HCT116 (cell line): ENCODE results near the gene MYO7B. TPM values are rescaled to one million over a fixed set of nuclear protein-coding genes. Genes with fewer than 3 reads are reported as not detected.

Experiments used
- ATAC-seq: fragments of 200-7000 bp; cut with Tn5 transposase; 2 replicates; pipeline ENCODE4 v1.9.1; 2020; ENCODE audit warnings: mild to moderate bottlenecking, moderate library complexity
- BruUV-seq: library from RNA; stranded (reverse); fragments of 400-500 nt; replicated peaks from 2 replicates; lab custom pipeline; 2021; lab: Mats Ljungman, UMichigan
- CTCF ChIA-PET: fragments of 300-600 bp; sonication (Branson Sonifier 250); formaldehyde crosslinking; loops from one replicate; lab custom pipeline; 2021; ENCODE audit warnings: antibody characterized with exemption; lab: Charles Lee
- POLR2A ChIA-PET: fragments of 300-600, 350-600 bp; sonication (Branson Sonifier 250); formaldehyde crosslinking; loops from one replicate; lab custom pipeline; 2021; ENCODE audit warnings: antibody characterized with exemption; lab: Charles Lee
- RAD21 ChIA-PET, 2 experiments: fragments of 300-600 bp; sonication (Branson Sonifier 250); formaldehyde crosslinking; loops; one replicate each; lab custom pipeline; 2023; ENCODE audit warnings: low total read pairs in 2 of 2; ENCODE audit not compliant: uncharacterized antibody in 2 of 2, unreplicated experiment in 2 of 2, low non-redundant PET in 1 of 2; lab: Charles Lee
- DNase-seq: peaks from one replicate; pipeline ENCODE4 v3.0.0-alpha.2; 2010; ENCODE audit warnings: low read depth, low spot score
- H2AFZ ChIP-seq: fragments of 200-600 bp; shearing (Covaris generic), sonication (generic); 2 replicates; pipeline ENCODE4 v1.6.1; 2017; ENCODE audit warnings: low read depth, mixed run types, mixed read lengths, antibody characterized with exemption, low read length; ENCODE audit not compliant: poor library complexity, severe bottlenecking
- H3K27ac ChIP-seq: 2 replicates; pipeline ENCODE4 v1.5.1; 2012; ENCODE audit warnings: low read depth, low read length
- H3K27me3 ChIP-seq: fragments of 200-600 bp; sonication (generic); 2 replicates; pipeline ENCODE4 v1.6.1; 2016; ENCODE audit warnings: mixed run types, low read length, mixed read lengths; ENCODE audit not compliant: insufficient read depth
- H3K36me3 ChIP-seq, 2 experiments: fragments of 200-500 bp in 1 of 2; fragments of 200-600 bp in 1 of 2; sonication (Bioruptor generic) in 1 of 2; sonication (generic) in 1 of 2; 2 replicates each; pipeline versions ENCODE4 v1.5.1 to v1.6.1; 2014 to 2016; ENCODE audit warnings: low read length in 2 of 2, inconsistent platforms in 1 of 2, mixed read lengths in 1 of 2, mixed run types in 1 of 2; ENCODE audit not compliant: insufficient read depth in 2 of 2, control insufficient read depth in 1 of 2
- H3K4me1 ChIP-seq, 2 experiments: fragments of 200-600 bp in 1 of 2; sonication (generic) in 1 of 2; 2 replicates each; pipeline versions ENCODE4 v1.5.1 to v1.6.1; 2012 to 2017; ENCODE audit warnings: low read length in 2 of 2, inconsistent platforms in 1 of 2, mild to moderate bottlenecking in 1 of 2, mixed read lengths in 1 of 2, mixed run types in 1 of 2, moderate library complexity in 1 of 2; ENCODE audit not compliant: insufficient read depth in 2 of 2, control insufficient read depth in 1 of 2
- H3K4me2 ChIP-seq: fragments of 200-600 bp; sonication (generic); 2 replicates; pipeline ENCODE4 v1.6.1; 2017; ENCODE audit warnings: mixed run types, low read length, mixed read lengths
- H3K4me3 ChIP-seq, 2 experiments: fragments of 200-600 bp in 1 of 2; sonication (generic) in 1 of 2; replicated peaks in 1 of 2; 2 replicates each; pipeline ENCODE4 v1.5.1; 2011 to 2016; ENCODE audit warnings: low read length in 2 of 2, control low read depth in 1 of 2, low read depth in 1 of 2, mild to moderate bottlenecking in 1 of 2, mixed read lengths in 1 of 2, mixed run types in 1 of 2
- H3K79me2 ChIP-seq: fragments of 200-600 bp; sonication (generic); 2 replicates; pipeline ENCODE4 v1.6.1; 2017; ENCODE audit warnings: mild to moderate bottlenecking, mixed run types, low read length, moderate library complexity, mixed read lengths; ENCODE audit not compliant: insufficient read depth
- H3K9ac ChIP-seq: fragments of 200-600 bp; sonication (generic); 2 replicates; pipeline ENCODE4 v1.6.1; 2016; ENCODE audit warnings: low read length, mixed read lengths
- H3K9me2 ChIP-seq: fragments of 200-600 bp; sonication (generic), shearing (Covaris generic); 2 replicates; pipeline ENCODE4 v1.6.1; 2017; ENCODE audit warnings: mixed run types, mild to moderate bottlenecking, moderate library complexity; ENCODE audit not compliant: insufficient read depth
- H3K9me3 ChIP-seq, 2 experiments: fragments of 200-500 bp in 1 of 2; fragments of 200-600 bp in 1 of 2; sonication (Bioruptor generic) in 1 of 2; sonication (generic) in 1 of 2; 2 replicates each; pipeline ENCODE4 v1.6.1; 2014 to 2017; ENCODE audit warnings: low read length in 2 of 2, mixed read lengths in 2 of 2, inconsistent platforms in 1 of 2, low read depth in 1 of 2, mild to moderate bottlenecking in 1 of 2, mixed run types in 1 of 2, moderate library complexity in 1 of 2; ENCODE audit not compliant: control insufficient read depth in 1 of 2, insufficient read depth in 1 of 2
- H4K20me1 ChIP-seq: fragments of 200-600 bp; sonication (generic), shearing (Covaris generic); 2 replicates; pipeline ENCODE4 v1.6.1; 2017; ENCODE audit warnings: mixed run types, mild to moderate bottlenecking, moderate library complexity; ENCODE audit not compliant: insufficient read depth
- CEBPB ChIP-seq: IDR thresholded peaks from 2 replicates; pipeline ENCODE4 v1.6.1; 2012; ENCODE audit warnings: low read depth
- EGR1 ChIP-seq: IDR thresholded peaks from 2 replicates; pipeline ENCODE4 v1.6.1; 2012; ENCODE audit warnings: low read depth
- EZH2phosphoT487 ChIP-seq: fragments of 200-600 bp; IDR thresholded peaks from 2 replicates; pipeline ENCODE4 v1.6.1; 2018; ENCODE audit warnings: antibody characterized with exemption, borderline replicate concordance
- FOSL1 ChIP-seq: IDR thresholded peaks from 2 replicates; pipeline ENCODE4 v1.6.1; 2012; ENCODE audit warnings: low read depth
- JUND ChIP-seq: IDR thresholded peaks from 2 replicates; pipeline ENCODE4 v1.6.1; 2012
- POLR2A ChIP-seq: IDR thresholded peaks from 2 replicates; pipeline ENCODE4 v1.7.0; 2011; ENCODE audit warnings: borderline replicate concordance; ENCODE audit not compliant: insufficient read depth, insufficient read length; ENCODE audit errors: extremely low read depth
- POLR2AphosphoS5 ChIP-seq: IDR thresholded peaks from 2 replicates; pipeline ENCODE4 v1.6.1; 2011; ENCODE audit warnings: mild to moderate bottlenecking, low read depth, low read length, moderate library complexity
- RAD21 ChIP-seq: IDR thresholded peaks from 2 replicates; pipeline ENCODE4 v1.6.1; 2012; ENCODE audit warnings: low read depth, mild to moderate bottlenecking
- SIN3A ChIP-seq: IDR thresholded peaks from 2 replicates; pipeline ENCODE4 v1.6.1; 2012; ENCODE audit warnings: low read depth
- YY1 ChIP-seq: IDR thresholded peaks from 2 replicates; pipeline ENCODE4 v1.6.1; 2011; ENCODE audit warnings: low read length, low read depth, moderate library complexity, mild to moderate bottlenecking; ENCODE audit not compliant: insufficient replicate concordance; ENCODE audit errors: extremely low read depth
- ZFX ChIP-seq: fragments of 450-650 bp; IDR thresholded peaks from 2 replicates; pipeline ENCODE4 v1.6.1; 2017
- ZNF274 ChIP-seq: fragments of 200-500 bp; sonication (Bioruptor generic); IDR thresholded peaks from 2 replicates; pipeline ENCODE4 v1.6.1; 2014; ENCODE audit warnings: mild to moderate bottlenecking, low read depth, low read length, inconsistent platforms
- intact Hi-C: fragments of 100-400 bp; cut with micrococcal nuclease; formaldehyde crosslinking; loops from 2 replicates; pipeline ENCODE4 v1.10.0; 2022
- total RNA-seq: library from RNA; stranded (reverse); gene quantifications from one replicate; pipeline ENCODE4 v1.2.1, GENCODE V29; 2021; ENCODE audit not compliant: unreplicated experiment
- TF ChIP-seq, protein P1 (sequence below), 3 experiments: fragments of 200-600 bp in 1 of 3; sonication (generic) in 1 of 3; IDR thresholded peaks in 2 of 3; conservative IDR thresholded peaks in 1 of 3; 2 replicates each; pipeline ENCODE4 v1.5.1; 2012 to 2017; ENCODE audit warnings: low read depth in 2 of 3, low read length in 2 of 3, antibody characterized with exemption in 1 of 3, borderline replicate concordance in 1 of 3, control low read depth in 1 of 3, mild to moderate bottlenecking in 1 of 3, mixed read lengths in 1 of 3, mixed run types in 1 of 3, moderate library complexity in 1 of 3; ENCODE audit not compliant: insufficient read depth in 1 of 3
- TF ChIP-seq, protein P2 (sequence below): IDR thresholded peaks from 2 replicates; pipeline ENCODE4 v1.6.1; 2012; ENCODE audit warnings: low read depth

MYO7B gene
- total RNA-seq, 1 experiment from 2014 or later, result 0.07 TPM

DNA sequence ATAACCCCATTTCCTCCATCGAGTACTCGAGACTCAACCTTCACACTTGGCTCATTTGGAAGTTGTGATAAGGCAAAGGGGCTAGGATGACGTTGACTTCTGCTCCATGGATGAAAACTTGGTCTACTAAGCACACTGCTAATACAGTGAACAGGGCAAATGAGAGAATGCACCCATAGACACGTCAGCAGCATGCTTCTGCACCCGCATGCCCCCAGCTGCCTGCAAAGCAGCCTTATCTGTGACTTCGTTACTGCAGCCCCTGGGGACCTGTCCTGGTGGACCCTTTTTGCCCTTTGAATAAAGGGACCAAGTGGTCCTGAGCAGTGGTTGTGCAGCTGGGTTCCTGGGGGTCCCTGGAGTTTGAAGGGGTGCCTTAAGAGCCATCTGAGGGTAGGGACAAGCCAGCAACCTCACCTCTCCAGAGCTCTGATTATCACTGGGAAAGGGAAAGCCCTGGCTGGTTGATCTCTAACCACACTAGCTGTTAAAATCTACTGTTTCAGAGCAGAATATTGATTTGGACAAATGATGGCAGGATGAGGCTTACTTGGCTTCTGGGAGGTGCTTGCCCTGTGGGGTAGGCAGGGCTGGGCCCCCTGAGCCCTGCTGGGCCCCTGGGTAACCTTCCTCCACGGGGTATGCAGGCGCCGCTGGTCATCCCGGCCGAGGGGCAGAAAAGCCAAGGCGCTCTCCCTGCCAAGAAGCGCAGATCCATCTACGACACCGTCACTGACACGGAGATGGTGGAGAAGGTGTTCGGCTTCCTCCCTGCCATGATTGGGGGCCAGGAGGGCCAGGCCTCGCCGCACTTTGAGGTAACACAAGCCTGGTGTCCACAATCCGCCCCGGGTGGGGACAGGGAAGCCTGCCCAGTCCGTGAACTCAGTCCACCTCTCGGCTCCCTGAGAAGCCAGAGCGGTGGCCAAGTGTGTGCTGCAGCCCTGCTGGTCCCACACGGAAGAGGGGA is 72.9 kb downstream of the MYO7B start:
- no TSS peak for BruUV-seq
- H3K9me3 ChIP-seq, result no peaks in the 10 kb centered on the region; a peak in 1 of 4 replicates
- CTCF ChIA-PET, result no interaction called here

DNA sequence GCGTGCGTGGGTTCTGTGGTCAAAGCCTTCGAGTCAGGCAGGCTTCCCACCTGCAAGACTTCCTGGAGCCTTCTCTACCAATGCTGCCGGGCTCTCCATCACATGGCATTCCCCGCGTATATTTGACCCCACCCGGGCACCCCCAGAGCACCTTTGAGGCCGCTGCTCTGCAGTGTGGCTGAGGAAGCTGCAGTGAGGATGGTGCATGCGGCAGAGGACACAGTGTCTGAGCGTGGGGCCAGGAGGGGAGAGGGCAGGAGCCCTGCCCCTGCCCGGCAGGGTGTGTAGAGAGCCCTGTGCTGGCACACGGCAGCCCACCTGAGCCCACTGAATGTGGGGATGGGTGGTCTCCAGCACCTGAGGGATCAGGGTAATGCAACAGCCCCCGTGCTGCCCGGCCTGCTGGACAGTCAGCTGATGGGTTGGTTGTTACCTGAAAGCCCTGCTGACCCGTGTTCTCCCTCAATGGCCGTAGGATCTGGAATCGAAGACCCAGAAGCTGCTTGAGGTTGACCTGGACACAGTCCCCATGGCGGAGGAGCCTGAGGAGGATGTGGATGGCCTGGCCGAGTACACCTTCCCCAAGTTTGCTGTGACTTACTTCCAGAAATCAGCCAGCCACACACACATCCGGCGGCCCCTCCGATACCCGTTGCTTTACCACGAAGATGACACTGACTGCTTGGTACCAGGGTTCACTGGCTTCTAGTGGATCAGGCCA is 73.7 kb downstream of the MYO7B start:
- Histone ChIP-seq H4K20me1 (no peaks in the 10 kb centered on the region), H3K4me2 (no peak overlapping the region), H3K4me1 (no peaks in the 10 kb centered on the region), H3K9me2 (no peaks in the 10 kb centered on the region), H3K79me2 (no peaks in the 10 kb centered on the region), H3K4me3 (no peak overlapping the region), H3K36me3 (no peaks in the 10 kb centered on the region), H2AFZ (no peak overlapping the region), H3K27ac (no peak overlapping the region), H3K27me3 (no peaks in the 10 kb centered on the region), H3K9ac (no peak overlapping the region), H3K9me3 (no peaks in the 10 kb centered on the region; a peak in 1 of 4 replicates)
- BruUV-seq, result no TSS peak
- intact Hi-C loops, result no loop called here
- ChIA-PET POLR2A (no interaction called here), RAD21 (no interaction called here), CTCF (no interaction called here)
- ATAC-seq (no peak), DNase-seq (no peak)
- TF ChIP-seq ZFX (no peak), RAD21 (no peak), JUND (no peak), SIN3A (no peak), EGR1 (no peak), FOSL1 (no peak), EZH2phosphoT487 (no peak), POLR2A (no peak), POLR2AphosphoS5 (no peak), CEBPB (no peak), YY1 (no peak)
- TF ChIP-seq, protein P1, sequence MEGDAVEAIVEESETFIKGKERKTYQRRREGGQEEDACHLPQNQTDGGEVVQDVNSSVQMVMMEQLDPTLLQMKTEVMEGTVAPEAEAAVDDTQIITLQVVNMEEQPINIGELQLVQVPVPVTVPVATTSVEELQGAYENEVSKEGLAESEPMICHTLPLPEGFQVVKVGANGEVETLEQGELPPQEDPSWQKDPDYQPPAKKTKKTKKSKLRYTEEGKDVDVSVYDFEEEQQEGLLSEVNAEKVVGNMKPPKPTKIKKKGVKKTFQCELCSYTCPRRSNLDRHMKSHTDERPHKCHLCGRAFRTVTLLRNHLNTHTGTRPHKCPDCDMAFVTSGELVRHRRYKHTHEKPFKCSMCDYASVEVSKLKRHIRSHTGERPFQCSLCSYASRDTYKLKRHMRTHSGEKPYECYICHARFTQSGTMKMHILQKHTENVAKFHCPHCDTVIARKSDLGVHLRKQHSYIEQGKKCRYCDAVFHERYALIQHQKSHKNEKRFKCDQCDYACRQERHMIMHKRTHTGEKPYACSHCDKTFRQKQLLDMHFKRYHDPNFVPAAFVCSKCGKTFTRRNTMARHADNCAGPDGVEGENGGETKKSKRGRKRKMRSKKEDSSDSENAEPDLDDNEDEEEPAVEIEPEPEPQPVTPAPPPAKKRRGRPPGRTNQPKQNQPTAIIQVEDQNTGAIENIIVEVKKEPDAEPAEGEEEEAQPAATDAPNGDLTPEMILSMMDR (IDR thresholded peaks at IDR 0.05 in 2 of 3, conservative IDR thresholded peaks at IDR 0.05 in 1 of 3; ENCODE audit: borderline replicate concordance in 1 of 3, insufficient read depth in 1 of 3, low read depth in 2 of 3, low read length in 2 of 3), result no peak
- TF ChIP-seq, protein P2, sequence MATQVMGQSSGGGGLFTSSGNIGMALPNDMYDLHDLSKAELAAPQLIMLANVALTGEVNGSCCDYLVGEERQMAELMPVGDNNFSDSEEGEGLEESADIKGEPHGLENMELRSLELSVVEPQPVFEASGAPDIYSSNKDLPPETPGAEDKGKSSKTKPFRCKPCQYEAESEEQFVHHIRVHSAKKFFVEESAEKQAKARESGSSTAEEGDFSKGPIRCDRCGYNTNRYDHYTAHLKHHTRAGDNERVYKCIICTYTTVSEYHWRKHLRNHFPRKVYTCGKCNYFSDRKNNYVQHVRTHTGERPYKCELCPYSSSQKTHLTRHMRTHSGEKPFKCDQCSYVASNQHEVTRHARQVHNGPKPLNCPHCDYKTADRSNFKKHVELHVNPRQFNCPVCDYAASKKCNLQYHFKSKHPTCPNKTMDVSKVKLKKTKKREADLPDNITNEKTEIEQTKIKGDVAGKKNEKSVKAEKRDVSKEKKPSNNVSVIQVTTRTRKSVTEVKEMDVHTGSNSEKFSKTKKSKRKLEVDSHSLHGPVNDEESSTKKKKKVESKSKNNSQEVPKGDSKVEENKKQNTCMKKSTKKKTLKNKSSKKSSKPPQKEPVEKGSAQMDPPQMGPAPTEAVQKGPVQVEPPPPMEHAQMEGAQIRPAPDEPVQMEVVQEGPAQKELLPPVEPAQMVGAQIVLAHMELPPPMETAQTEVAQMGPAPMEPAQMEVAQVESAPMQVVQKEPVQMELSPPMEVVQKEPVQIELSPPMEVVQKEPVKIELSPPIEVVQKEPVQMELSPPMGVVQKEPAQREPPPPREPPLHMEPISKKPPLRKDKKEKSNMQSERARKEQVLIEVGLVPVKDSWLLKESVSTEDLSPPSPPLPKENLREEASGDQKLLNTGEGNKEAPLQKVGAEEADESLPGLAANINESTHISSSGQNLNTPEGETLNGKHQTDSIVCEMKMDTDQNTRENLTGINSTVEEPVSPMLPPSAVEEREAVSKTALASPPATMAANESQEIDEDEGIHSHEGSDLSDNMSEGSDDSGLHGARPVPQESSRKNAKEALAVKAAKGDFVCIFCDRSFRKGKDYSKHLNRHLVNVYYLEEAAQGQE, result no peak

More for the DNA sequence above, 72.9 kb downstream of the MYO7B start:
- POLR2A ChIA-PET, result no interaction called here
- RAD21 ChIA-PET, result no interaction called here
- Histone ChIP-seq H4K20me1 (no peaks in the 10 kb centered on the region), H3K27me3 (no peaks in the 10 kb centered on the region), H3K27ac (no peak overlapping the region), H3K9me2 (no peaks in the 10 kb centered on the region), H3K4me3 (no peak overlapping the region), H3K36me3 (no peaks in the 10 kb centered on the region), H3K9ac (no peak overlapping the region), H3K4me1 (no peaks in the 10 kb centered on the region), H3K4me2 (no peak overlapping the region), H3K79me2 (no peaks in the 10 kb centered on the region), H2AFZ (no peak overlapping the region)
- no peak for TF ChIP-seq ZNF274
- ATAC-seq, result no peak
- DNase-seq, result no peak
- intact Hi-C loops, result no loop called here
